Superior temporal gyrus (tissue), 1 donor: ENCODE results near the gene ZNF70.

Experiments
- DNase-seq: peaks from one replicate; pipeline ENCODE4 v3.0.0-alpha.2; 2016; ENCODE audit errors: extremely low spot score

The ZNF70 gene

GRCh38 chr22:23716811-23717801, 33.8 kb downstream of the ZNF70 start:
- peak; percentile 93 for DNase-seq

GRCh38 chr22:23715806-23716375, 35.0 kb downstream of the ZNF70 start:
- no peak for DNase-seq

- DNase-seq: no peak
Observed at GRCh38 chr22:23714596-23715578, 36.0 kb downstream of the ZNF70 start.

GRCh38 chr22:23713696-23714595, 37.0 kb downstream of the ZNF70 start:
- no peak for DNase-seq

GRCh38 chr22:23712256-23712655, 38.7 kb downstream of the ZNF70 start:
- no peak for DNase-seq

- DNase-seq: no peak
Observed at GRCh38 chr22:23709107-23709506, 41.8 kb downstream of the ZNF70 start.

- DNase-seq: no peak
Observed at GRCh38 chr22:23708270-23708669, 42.6 kb downstream of the ZNF70 start.

GRCh38 chr22:23705358-23705757, 45.6 kb downstream of the ZNF70 start:
- no peak for DNase-seq

GRCh38 chr22:23704829-23705228, 46.1 kb downstream of the ZNF70 start:
- DNase-seq: no peak

GRCh38 chr22:23704062-23704461, 46.9 kb downstream of the ZNF70 start:
- DNase-seq: no peak

GRCh38 chr22:23700706-23701105, 50.2 kb downstream of the ZNF70 start:
- no peak for DNase-seq

GRCh38 chr22:23698673-23699235, 52.2 kb downstream of the ZNF70 start:
- no peak for DNase-seq

- no peak for DNase-seq
Observed at GRCh38 chr22:23698094-23698493, 52.8 kb downstream of the ZNF70 start.

- no peak for DNase-seq
Observed at GRCh38 chr22:23697031-23697970, 53.6 kb downstream of the ZNF70 start.

- DNase-seq: no peak
Observed at GRCh38 chr22:23696326-23696851, 54.5 kb downstream of the ZNF70 start.

GRCh38 chr22:23695571-23696325, 55.2 kb downstream of the ZNF70 start:
- no peak for DNase-seq

GRCh38 chr22:23695141-23695540, 55.8 kb downstream of the ZNF70 start:
- no peak for DNase-seq

- DNase-seq: no peak
Observed at GRCh38 chr22:23693979-23694680, 56.8 kb downstream of the ZNF70 start.
